ENCODE measurements around the gene KLF14.
"Not testable (repeated sequence)": the region's sequence is repeated elsewhere in the genome, so short reads cannot be mapped to it uniquely, and the experiment has no call there.

Gene KLF14

DNA sequence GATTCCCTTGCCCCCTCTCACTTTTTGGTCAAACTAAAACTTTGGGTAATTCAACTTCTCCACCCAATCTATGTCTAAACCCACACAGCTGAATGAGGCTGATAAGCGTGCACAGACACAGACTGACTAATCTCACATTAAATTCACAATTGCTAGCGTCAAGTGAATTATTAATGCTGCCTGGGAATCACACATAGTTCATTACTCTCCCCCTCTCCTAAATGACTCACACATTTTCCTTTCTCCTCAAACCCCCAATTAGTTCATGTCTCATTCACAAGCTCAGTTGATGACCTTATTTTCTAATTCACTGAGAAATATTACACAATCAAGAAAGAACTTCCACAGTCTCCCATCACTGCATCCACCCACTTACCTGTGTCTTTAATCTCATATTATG lies 14.5 kb downstream of the KLF14 start:
- no peak for DNase-seq (ENCODE audit: low read depth in 2 of 2, low spot score in 1 of 2)

DNA sequence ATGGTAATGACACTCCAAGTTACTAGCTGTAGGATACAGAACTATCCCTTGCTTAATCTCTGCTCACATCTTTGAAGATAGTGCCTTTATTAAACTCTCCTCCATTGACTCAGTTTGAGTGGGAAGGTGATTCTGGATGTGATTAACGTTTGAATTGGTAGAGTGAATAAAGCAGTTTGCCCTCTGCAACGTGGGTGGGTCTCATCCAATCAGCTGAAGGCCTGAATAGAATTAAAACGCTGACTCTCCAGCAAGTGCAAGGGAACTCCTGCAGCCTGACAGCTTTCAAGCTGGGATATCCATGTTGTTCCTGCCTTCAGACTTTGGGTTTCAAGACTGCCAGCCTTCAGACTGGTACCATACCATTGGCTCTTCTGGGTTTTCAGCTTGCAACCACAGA lies 21.6 kb downstream of the KLF14 start:
- DNase-seq (ENCODE audit: low read depth in 2 of 2, low spot score in 1 of 2): no peak

DNA sequence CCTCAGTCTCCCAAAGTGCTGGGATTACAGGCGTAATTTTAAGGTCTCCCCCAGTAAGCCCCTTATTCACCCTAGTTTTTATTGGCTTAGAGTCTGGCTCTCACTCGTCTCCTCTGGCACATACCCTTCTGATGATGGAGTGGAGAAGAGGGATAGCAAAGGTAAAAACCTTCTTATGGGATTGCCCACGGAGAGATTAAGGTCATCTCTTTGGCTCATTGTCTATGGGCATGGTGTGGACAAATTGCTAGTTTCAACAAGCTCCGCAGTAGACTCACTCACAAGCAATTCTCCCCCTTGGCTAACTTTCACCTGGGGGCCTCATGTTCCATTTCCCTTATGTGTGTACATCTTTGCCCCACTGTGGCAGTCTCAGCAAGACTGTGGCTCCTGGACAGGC lies 25.2 kb downstream of the KLF14 start:
- DNase-seq (ENCODE audit: low read depth in 2 of 2, low spot score in 1 of 2): no peak

DNA sequence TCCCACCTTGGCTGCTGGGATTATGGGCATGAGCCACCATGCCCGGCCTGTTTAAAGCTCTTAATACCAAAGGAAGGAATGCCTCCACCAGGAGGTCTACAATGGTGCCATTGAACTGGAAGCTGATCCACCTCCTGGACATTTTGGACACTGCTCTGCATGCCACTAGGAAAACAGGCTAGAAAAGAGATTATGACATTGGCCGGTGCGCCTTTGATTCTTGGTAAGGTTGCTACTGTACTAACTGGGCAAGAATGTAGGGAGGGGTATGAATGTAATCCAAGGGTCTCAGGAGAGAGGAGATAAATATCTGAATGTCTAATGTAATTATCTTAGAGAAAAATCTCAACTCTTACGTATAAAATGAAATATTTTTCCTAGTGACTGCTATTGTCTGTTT lies 26.0 kb downstream of the KLF14 start:
- DNase-seq (ENCODE audit: low read depth in 2 of 2, low spot score in 1 of 2): no peak

DNA sequence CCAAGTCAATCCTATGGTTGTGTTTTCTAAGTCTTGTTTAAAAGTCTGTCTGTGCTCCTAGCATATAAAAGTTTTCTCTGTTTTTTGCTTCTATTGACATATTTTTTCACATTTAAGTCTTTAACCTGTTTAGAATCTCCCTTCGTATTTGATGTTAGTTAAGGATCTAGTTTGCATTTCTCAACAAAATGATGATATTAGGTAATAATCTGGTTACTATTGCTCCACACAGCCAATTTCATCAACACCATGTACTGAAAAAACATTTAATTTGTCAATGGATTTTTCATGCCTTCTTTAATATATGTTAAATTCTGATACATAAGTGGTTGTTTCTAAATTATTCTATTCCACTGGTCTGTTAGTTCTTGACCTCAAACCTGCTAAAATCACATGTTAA lies 30.2 kb downstream of the KLF14 start:
- DNase-seq (ENCODE audit: low read depth in 2 of 2, low spot score in 1 of 2): no peak

DNA sequence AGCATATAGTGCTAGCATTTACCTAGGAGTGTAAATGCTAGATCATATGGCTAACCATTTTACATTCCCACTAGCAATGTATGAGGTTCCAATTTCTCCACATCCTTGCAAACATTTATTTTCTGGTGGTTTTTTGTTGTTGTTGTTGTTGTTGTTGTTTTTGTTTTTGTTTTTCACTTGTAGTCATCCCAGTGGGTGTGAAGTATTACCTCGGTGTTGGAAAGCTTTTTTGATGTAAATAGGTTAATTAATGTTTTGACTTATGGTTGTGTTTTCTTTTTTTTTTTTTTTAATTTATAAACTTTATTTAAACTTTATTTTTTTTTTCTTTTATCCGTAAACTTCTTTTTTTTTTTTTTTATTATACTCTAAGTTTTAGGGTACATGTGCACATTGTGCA lies 32.4 kb downstream of the KLF14 start:
- DNase-seq (ENCODE audit: low read depth in 2 of 2, low spot score in 1 of 2): no peak

DNA sequence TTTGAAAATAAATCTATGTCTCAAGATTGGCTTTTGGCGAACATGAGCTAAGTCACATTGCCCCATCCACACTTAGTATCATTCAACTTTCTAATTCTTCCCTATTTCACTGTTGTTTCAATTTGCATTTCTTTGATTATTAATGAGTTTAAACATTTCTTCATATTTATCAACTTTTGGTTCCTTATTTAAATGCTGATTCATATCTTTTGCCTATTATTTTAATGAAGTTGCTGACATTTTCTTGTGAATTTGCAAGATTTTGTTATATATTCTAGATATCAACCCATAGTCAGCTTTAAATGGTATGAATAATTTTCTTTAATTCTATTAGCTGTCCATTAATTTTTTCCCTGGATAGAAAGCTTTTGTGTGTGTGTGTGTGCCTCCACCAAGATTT lies 33.2 kb downstream of the KLF14 start:
- DNase-seq (ENCODE audit: low read depth in 2 of 2, low spot score in 1 of 2): no peak

DNA sequence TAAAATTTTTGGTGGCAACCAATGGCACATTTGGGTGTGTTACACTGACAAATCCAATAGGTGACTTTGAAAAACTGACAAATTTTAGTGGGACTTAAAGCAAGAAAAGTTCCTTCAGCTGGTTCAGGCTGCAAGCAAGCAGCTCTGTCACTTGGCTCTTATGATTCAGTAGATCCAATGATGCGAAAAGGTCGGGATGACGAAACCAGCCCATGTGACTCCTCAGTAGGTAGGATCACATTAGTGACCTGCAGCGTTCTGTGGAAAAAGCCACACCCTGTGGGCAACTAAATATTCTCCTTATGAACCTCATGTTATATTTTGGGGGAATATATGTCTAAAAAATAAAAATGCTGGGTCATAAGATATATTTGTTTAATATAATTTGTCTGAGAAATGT lies 34.3 kb downstream of the KLF14 start:
- DNase-seq (ENCODE audit: low read depth in 2 of 2, low spot score in 1 of 2): no peak

DNA sequence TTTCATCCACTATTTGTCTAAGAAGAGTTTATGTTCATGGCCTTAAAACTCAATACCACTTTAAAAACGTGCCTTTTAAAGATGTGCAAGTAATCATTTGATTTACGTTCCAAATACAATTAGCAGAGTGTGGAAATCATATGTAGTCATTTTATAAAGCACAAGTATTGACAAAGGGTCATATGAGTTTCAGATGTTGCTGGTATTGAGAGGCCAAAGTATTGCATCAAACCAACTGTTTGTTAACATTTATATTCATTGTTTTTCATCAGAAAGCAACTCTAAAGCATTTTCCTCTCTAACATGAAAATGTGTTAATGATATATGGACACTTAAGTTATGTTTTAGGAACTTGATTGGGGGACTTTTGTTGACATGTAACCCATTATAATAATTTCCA lies 36.2 kb downstream of the KLF14 start:
- DNase-seq (ENCODE audit: low read depth in 2 of 2, low spot score in 1 of 2): no peak

DNA sequence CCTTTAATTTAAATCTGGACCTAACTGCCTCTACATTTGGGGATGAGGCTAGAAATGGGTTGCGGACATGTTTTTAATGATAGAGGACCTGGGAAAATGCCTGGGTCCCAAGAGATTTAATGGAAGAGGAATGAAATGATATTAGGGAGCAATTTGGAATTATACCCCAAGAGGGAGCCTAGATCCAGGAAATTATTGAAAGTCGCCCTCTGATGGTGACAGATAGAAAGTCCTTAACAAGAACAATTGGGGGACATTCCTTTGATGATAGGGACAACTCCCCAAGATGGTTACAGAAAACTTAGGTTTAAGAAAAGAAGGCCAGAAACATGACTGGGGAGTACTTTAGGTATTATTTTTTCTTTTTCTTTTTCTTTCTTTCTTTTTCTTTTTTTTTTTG lies 38.2 kb downstream of the KLF14 start:
- no peak for DNase-seq (ENCODE audit: low read depth in 2 of 2, low spot score in 1 of 2)

DNA sequence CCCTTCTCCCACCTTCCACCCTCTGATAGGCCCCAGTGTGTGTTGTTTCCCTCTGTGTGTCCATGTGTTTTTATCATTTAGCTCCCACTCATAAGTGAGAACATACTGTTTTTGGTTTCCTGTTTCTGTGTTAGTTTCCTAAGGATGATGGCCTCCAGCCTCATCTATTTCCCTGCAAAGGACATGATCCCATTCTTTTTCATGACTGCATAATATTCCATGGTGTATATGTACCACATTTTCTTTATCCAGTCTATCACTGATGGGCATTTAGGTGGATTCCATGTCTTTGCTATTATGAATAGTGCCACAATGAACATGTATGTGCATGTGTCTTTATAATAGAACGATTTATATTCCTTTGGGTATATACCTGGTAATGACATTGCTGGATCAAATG lies 41.6 kb downstream of the KLF14 start:
- DNase-seq (ENCODE audit: low read depth in 2 of 2, low spot score in 1 of 2): not testable (repeated sequence)

DNA sequence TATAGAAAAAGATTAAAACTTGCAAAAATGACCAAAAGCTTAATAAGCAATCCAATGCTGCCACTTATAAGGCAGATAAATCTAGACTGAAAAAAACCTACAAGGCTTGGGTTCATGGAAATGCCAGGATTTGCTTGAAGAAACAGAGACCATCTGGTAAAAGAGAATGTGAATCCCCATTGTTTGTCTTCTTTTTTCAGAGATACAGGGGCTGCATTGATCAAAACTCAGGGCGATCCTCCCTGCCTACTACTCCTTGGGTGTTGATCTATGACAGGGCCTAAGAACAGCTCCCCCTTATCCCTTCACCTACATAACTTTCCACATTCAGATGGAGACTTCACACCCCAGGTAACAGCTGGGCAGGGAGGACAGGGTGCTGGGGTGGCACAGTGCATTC lies 44.3 kb downstream of the KLF14 start:
- no peak for DNase-seq (ENCODE audit: low read depth in 2 of 2, low spot score in 1 of 2)

DNA sequence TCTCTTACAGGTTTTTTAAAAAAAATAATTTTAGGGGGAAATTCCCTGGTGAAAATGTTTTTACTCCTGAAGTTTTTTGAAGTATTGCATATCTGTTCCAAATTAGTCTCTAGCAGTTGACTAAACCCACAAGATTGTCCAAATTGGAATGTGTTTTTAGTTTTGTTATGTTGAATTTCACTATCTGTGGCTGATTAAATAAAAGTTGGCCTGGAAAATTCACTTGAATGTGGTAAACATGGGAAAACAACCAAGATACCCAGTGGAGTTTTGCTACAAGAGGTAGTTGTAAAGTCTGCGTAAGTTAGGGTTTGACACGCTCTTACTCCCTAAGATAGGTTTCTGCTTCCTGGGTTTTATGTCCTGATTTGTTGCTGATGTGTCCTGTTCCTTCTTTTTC lies 51.0 kb downstream of the KLF14 start:
- no peak for DNase-seq (ENCODE audit: low read depth in 2 of 2, low spot score in 1 of 2)
